WERI-Rb-1 (cell line): ENCODE measurements around the gene NEXN.

Source experiments
- DNase-seq: peaks from one replicate; pipeline ENCODE4 v3.0.0-alpha.2; 2020
- H3K27ac ChIP-seq: fragments of 250-450 bp; sonication (Bioruptor Pico); 2 replicates; pipeline ENCODE4 v1.5.1; 2020; ENCODE audit warnings: mild to moderate bottlenecking, moderate library complexity
- H3K27me3 ChIP-seq: fragments of 250-450 bp; sonication (Bioruptor Pico); 2 replicates; pipeline ENCODE4 v1.5.1; 2021; ENCODE audit warnings: mild to moderate bottlenecking, low read depth, moderate library complexity; ENCODE audit not compliant: insufficient read depth, severe bottlenecking
- H3K36me3 ChIP-seq: fragments of 250-450 bp; sonication (Bioruptor Pico); 2 replicates; pipeline ENCODE4 v1.5.1; 2020; ENCODE audit warnings: mild to moderate bottlenecking, moderate library complexity
- H3K4me3 ChIP-seq: 2 replicates; pipeline ENCODE4 v1.5.1; 2011; ENCODE audit warnings: low read depth, mild to moderate bottlenecking, control low read depth, low read length
- H3K9me3 ChIP-seq: fragments of 250-450 bp; sonication (Bioruptor Pico); 2 replicates; pipeline ENCODE4 v1.5.1; 2021; ENCODE audit warnings: mild to moderate bottlenecking, moderate library complexity; ENCODE audit not compliant: severe bottlenecking
- CTCF ChIP-seq: IDR thresholded peaks from 2 replicates; pipeline ENCODE4 v1.5.1; 2011; ENCODE audit warnings: low read depth, mild to moderate bottlenecking, control low read depth, inconsistent platforms, low read length

The NEXN gene

GRCh38 chr1:77961392-77961791 lies 73.0 kb downstream of the NEXN start:
- no peak for DNase-seq
- Histone ChIP-seq H3K4me3 (no peak overlapping the region), H3K27me3 (no peaks in the 10 kb centered on the region), H3K27ac (no peak overlapping the region), H3K9me3 (no peaks in the 10 kb centered on the region), H3K36me3 (peaks cover 98% of the 10 kb centered on the region)
- no peak for TF ChIP-seq CTCF

GRCh38 chr1:77966291-77966690 lies 77.9 kb downstream of the NEXN start:
- Histone ChIP-seq H3K27ac (no peak overlapping the region), H3K36me3 (peaks cover 98% of the 10 kb centered on the region), H3K27me3 (no peaks in the 10 kb centered on the region), H3K9me3 (no peaks in the 10 kb centered on the region), H3K4me3 (no peak overlapping the region)
- no peak for TF ChIP-seq CTCF
- DNase-seq: no peak

GRCh38 chr1:77970192-77970591 lies 81.8 kb downstream of the NEXN start:
- TF ChIP-seq CTCF: no peak

GRCh38 chr1:77972080-77972479 lies 83.7 kb downstream of the NEXN start:
- TF ChIP-seq CTCF: no peak
- Histone ChIP-seq H3K9me3 (no peaks in the 10 kb centered on the region), H3K27ac (no peak overlapping the region), H3K4me3 (no peak overlapping the region), H3K27me3 (no peaks in the 10 kb centered on the region), H3K36me3 (peaks cover 84% of the 10 kb centered on the region)
- DNase-seq: no peak

More at GRCh38 chr1:77970192-77970591, 81.8 kb downstream of the NEXN start:
- no peak for DNase-seq
- Histone ChIP-seq H3K27ac (no peak overlapping the region), H3K27me3 (no peaks in the 10 kb centered on the region), H3K4me3 (no peak overlapping the region), H3K9me3 (no peaks in the 10 kb centered on the region), H3K36me3 (peaks cover 86% of the 10 kb centered on the region)

GRCh38 chr1:77975386-77975785 lies 87.0 kb downstream of the NEXN start:
- Histone ChIP-seq H3K4me3 (no peak overlapping the region), H3K27ac (no peak overlapping the region), H3K36me3 (peaks cover 68% of the 10 kb centered on the region), H3K9me3 (no peaks in the 10 kb centered on the region), H3K27me3 (no peaks in the 10 kb centered on the region)
- no peak for TF ChIP-seq CTCF
- DNase-seq: no peak

- H3K27ac ChIP-seq: no peak overlapping the region
- no peaks in the 10 kb centered on the region for H3K27me3 ChIP-seq
- H3K9me3 ChIP-seq: no peaks in the 10 kb centered on the region
- TF ChIP-seq CTCF: no peak
- DNase-seq: no peak
- H3K36me3 ChIP-seq: peaks cover 63% of the 10 kb centered on the region
- no peak overlapping the region for H3K4me3 ChIP-seq
These were observed 87.5 kb downstream of the NEXN start for GRCh38 chr1:77975907-77976306.
